Coronary artery (tissue), 2 donors: ENCODE data around the gene FRMD4A.

ENCODE experiments used
- DNase-seq: peaks from one replicate; pipeline ENCODE4 v3.0.0-alpha.2; 2017; ENCODE audit warnings: low spot score
- H3K27ac ChIP-seq, 2 donors: fragments of 200-600 bp; sonication (generic); one replicate each; pipeline ENCODE4 v1.5.1; 2016 to 2019
- H3K4me3 ChIP-seq: fragments of 200-600 bp; sonication (generic); 2 replicates; pipeline ENCODE4 v1.5.1; 2016; ENCODE audit warnings: mild to moderate bottlenecking, moderate library complexity
- TF ChIP-seq, protein P1 (sequence below): fragments of 200-600 bp; sonication (generic); IDR thresholded peaks from one replicate; pipeline ENCODE4 v1.5.1; 2019; ENCODE audit warnings: antibody characterized with exemption

FRMD4A gene

DNA sequence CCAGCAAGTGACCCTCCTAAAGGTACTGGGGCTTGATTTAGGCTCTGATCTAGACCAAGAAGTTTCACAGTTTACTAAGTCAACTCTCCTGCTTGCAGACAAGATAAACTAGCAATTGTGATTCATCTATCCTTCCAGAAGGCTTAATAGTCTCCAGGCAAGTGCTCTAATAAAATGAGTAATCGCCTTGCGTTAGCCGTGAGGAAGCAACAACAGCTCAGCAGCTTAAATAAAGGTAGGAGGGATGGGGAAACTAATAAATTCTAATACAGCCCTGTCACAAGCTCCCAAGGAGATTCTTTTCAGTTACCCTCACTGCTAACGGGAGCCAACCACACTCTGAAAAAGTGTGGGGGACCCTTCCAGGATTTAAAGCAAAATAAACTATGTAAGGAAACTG is 48.4 kb downstream of the FRMD4A start:
- H3K4me3 ChIP-seq, result no peak overlapping the region
- no peak for DNase-seq
- TF ChIP-seq, protein P1, sequence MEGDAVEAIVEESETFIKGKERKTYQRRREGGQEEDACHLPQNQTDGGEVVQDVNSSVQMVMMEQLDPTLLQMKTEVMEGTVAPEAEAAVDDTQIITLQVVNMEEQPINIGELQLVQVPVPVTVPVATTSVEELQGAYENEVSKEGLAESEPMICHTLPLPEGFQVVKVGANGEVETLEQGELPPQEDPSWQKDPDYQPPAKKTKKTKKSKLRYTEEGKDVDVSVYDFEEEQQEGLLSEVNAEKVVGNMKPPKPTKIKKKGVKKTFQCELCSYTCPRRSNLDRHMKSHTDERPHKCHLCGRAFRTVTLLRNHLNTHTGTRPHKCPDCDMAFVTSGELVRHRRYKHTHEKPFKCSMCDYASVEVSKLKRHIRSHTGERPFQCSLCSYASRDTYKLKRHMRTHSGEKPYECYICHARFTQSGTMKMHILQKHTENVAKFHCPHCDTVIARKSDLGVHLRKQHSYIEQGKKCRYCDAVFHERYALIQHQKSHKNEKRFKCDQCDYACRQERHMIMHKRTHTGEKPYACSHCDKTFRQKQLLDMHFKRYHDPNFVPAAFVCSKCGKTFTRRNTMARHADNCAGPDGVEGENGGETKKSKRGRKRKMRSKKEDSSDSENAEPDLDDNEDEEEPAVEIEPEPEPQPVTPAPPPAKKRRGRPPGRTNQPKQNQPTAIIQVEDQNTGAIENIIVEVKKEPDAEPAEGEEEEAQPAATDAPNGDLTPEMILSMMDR, result no peak
- no peak overlapping the region for H3K27ac ChIP-seq

DNA sequence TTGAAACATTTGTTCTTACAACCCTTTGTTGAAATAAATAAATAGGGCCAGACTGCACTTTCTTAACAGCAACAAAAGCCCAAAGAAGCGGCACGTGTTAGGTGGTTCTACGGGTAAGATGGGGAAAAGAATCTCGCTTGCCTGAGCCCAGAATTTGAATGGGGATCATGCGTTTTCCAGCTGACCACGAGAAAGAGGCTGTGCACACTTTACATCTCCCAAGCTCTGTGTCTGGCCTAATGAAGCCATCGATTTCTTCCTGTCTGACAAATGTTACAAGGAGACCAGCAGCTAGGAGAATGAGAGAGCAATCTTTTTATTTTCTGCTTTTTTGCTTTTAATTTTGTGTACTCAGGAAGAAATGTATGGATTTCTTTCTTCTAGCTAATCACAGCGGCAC is 52.2 kb downstream of the FRMD4A start:
- no peak overlapping the region for H3K4me3 ChIP-seq
- no peak overlapping the region for H3K27ac ChIP-seq
- DNase-seq, result no peak
- TF ChIP-seq, protein P1, result no peak

DNA sequence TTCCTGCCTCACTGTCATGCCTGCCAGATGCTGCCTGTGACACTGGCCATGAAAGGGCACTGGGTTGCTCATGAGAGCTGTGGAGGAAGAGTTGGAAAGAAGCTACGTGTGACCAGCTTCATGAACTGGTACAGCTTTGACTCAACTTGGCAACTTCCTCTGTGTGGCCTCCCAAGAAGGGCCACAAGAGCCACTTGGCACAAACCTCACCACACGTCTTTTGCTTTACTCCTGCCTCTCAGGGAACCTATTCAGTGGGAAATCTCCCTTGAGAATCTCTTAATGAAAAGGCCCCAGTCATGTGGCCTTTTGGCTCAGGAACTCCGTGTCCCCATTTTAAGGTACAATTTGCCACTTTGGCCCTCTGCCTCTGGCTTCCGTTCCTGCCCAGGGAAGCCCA is 54.5 kb downstream of the FRMD4A start:
- no peak overlapping the region for H3K27ac ChIP-seq

DNA sequence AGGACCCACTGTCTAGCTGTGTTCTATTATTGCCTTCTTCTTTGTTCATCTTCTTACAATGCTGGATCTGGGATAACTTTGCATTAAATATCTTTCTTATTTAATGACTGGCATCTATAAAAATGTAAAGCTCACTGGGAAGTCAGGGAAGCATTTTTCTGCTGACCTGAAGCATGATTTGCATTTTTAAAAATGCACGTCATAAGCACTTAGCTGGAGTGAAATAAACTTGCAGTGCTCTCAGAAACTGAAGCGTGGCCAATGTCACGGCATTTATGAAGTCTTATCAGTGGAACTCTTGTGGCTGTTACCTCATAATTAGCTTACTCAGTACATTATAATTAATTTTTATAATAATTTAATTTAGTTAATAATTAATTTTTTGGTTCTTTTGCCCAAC is 59.1 kb downstream of the FRMD4A start:
- no peak overlapping the region for H3K4me3 ChIP-seq
- H3K27ac ChIP-seq, result no peak overlapping the region
- TF ChIP-seq, protein P1, result no peak
- DNase-seq, result no peak

More for the DNA sequence above, 54.5 kb downstream of the FRMD4A start:
- H3K4me3 ChIP-seq, result no peak overlapping the region
- TF ChIP-seq, protein P1, result no peak
- no peak for DNase-seq

DNA sequence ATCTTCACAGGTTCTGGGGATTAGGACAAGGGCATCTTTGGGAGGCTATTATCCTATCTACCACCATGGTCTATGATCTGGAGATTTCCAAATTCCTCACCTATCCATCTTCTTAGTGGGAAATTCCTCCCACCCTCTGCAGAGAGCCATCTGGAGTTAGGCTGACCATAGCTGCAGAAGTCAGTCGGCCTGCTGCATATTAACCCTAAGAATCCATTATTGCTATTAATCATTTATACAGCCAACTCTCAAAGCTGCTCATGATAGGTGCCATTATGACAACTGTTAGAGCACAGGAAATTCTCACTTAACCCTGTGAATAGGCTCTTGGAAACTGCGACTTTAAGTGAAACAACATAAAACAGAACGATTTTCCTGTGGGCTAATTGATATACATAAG is 60.4 kb downstream of the FRMD4A start:
- Histone ChIP-seq H3K27ac (no peak overlapping the region), H3K4me3 (no peak overlapping the region)
- DNase-seq, result no peak
- TF ChIP-seq, protein P1, result no peak

DNA sequence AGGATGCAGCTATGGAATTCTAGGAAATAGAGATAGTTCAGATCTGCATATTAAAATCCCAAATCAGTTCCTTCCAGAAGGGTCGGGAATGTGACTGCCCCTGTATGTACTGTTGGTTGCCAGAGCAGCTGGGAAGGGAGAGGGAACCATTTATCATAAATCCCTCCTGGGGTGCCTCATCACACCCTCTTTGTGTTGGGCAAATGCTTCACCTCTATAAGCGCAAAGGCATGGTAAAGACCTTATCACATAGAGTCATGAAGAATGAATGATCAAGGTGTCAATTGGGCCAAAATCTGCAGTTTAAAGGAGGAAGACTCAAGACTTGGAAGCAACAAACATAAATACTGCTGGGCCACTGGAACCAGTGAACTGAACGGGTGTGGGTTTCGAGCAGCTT is 65.0 kb downstream of the FRMD4A start:
- TF ChIP-seq, protein P1, result no peak
- H3K27ac ChIP-seq, result no peak overlapping the region
- H3K4me3 ChIP-seq, result no peak overlapping the region
- no peak for DNase-seq

DNA sequence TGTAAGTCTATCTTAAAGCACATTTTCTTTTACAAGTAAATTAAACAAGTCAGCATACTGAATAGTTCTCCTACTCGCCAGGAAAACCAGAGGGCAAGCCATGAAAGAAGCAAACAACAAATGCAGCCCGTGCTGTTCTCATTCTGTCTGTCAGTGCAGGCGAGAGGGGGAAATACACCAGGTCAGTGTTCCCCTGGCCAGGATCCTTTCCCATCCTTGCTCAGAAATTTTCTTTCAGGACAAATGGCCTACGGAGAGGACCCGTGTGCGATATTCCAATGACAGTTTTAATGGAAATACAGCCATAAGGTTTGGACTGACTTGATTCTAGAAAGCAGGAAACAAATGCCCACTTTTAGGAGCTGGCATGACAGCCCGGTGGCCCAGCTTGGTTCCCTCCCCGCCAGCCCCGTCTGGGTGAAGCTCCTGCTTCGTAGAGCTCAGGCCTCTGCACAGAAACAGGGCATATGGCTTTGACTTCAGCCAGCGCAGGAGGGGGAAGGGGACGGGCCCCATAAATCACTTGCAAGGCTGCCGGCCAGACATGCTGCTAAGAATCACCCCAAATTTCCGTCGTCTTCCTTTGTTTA is 67.8 kb downstream of the FRMD4A start:
- no peak for DNase-seq
- no peak overlapping the region for H3K27ac ChIP-seq
- TF ChIP-seq, protein P1, result no peak
- H3K4me3 ChIP-seq, result no peak overlapping the region
